Astrocyte (in vitro differentiated cells and primary cell): Measurements from ENCODE around the gene UBL4A. TPM values are rescaled to one million over a fixed set of nuclear protein-coding genes. Genes with fewer than 3 reads are reported as not detected.

Source experiments
- DNase-seq: peaks from one replicate; pipeline ENCODE4 v3.0.0-alpha.2; 2010; ENCODE audit warnings: low read depth
- FAIRE-seq: peaks from 2 replicates; lab custom pipeline; 2011; peaks lifted over from hg19 to GRCh38; lab: Jason Lieb, UNC
- H2AFZ ChIP-seq: 2 replicates; pipeline ENCODE4 v1.6.0; 2012; ENCODE audit warnings: low read depth, low read length, inconsistent platforms
- H3K27ac ChIP-seq: 2 replicates; pipeline ENCODE4 v1.5.1; 2011; ENCODE audit warnings: low read depth, low read length, inconsistent platforms
- H3K27me3 ChIP-seq: 2 replicates; pipeline ENCODE4 v1.6.0; 2011; ENCODE audit warnings: low read length, inconsistent platforms; ENCODE audit not compliant: insufficient read depth
- H3K36me3 ChIP-seq: 2 replicates; pipeline ENCODE4 v1.5.1; 2011; ENCODE audit warnings: low read length, inconsistent platforms; ENCODE audit not compliant: insufficient read depth
- H3K4me1 ChIP-seq: 2 replicates; pipeline ENCODE4 v1.5.1; 2011; ENCODE audit warnings: low read length, inconsistent platforms; ENCODE audit not compliant: insufficient read depth
- H3K4me2 ChIP-seq: 2 replicates; pipeline ENCODE4 v1.6.0; 2012; ENCODE audit warnings: low read length, inconsistent platforms
- H3K4me3 ChIP-seq: 2 replicates; pipeline ENCODE4 v1.5.1; 2011; ENCODE audit warnings: low read depth, mild to moderate bottlenecking, low read length, inconsistent platforms; ENCODE audit not compliant: insufficient read depth
- H3K79me2 ChIP-seq: 2 replicates; pipeline ENCODE4 v1.6.0; 2012; ENCODE audit warnings: mild to moderate bottlenecking, low read length, inconsistent platforms; ENCODE audit not compliant: insufficient read depth
- H3K9ac ChIP-seq: 2 replicates; pipeline ENCODE4 v1.6.0; 2012; ENCODE audit warnings: mild to moderate bottlenecking, low read length, inconsistent platforms
- H3K9me3 ChIP-seq: 2 replicates; pipeline ENCODE4 v1.5.1; 2012; ENCODE audit warnings: low read depth, mild to moderate bottlenecking, low read length, inconsistent platforms; ENCODE audit not compliant: insufficient read depth
- H4K20me1 ChIP-seq: 2 replicates; pipeline ENCODE4 v1.6.0; 2012; ENCODE audit warnings: low read length, inconsistent platforms; ENCODE audit not compliant: insufficient read depth
- H3K27ac Mint-ChIP-seq: one replicate; pipeline ENCODE4 v1.8.0; 2021; ENCODE audit warnings: mild to moderate bottlenecking, mixed read lengths; ENCODE audit not compliant: unreplicated experiment
- H3K27me3 Mint-ChIP-seq: one replicate; pipeline ENCODE4 v1.8.0; 2021; ENCODE audit warnings: low read depth, mixed read lengths; ENCODE audit not compliant: unreplicated experiment
- H3K36me3 Mint-ChIP-seq: one replicate; pipeline ENCODE4 v1.8.0; 2021; ENCODE audit warnings: low read depth, mixed read lengths; ENCODE audit not compliant: unreplicated experiment
- H3K4me1 Mint-ChIP-seq: one replicate; pipeline ENCODE4 v1.8.0; 2021; ENCODE audit warnings: low read depth, mixed read lengths; ENCODE audit not compliant: unreplicated experiment
- H3K4me3 Mint-ChIP-seq: one replicate; pipeline ENCODE4 v1.8.0; 2021; ENCODE audit warnings: mild to moderate bottlenecking, moderate library complexity, mixed read lengths; ENCODE audit not compliant: unreplicated experiment
- H3K9me3 Mint-ChIP-seq: one replicate; pipeline ENCODE4 v1.8.0; 2021; ENCODE audit warnings: mild to moderate bottlenecking, mixed read lengths; ENCODE audit not compliant: unreplicated experiment
- EZH2 ChIP-seq: IDR thresholded peaks from 2 replicates; pipeline ENCODE4 v1.6.1; 2012; ENCODE audit warnings: mild to moderate bottlenecking, low read length, inconsistent platforms; ENCODE audit not compliant: insufficient read depth
- total RNA-seq: library from RNA; stranded (reverse); gene quantifications from 2 replicates; pipeline ENCODE4 v1.2.1, GENCODE V29; 2021
- TF ChIP-seq, protein P1 (sequence below): IDR thresholded peaks from 2 replicates; pipeline ENCODE4 v1.5.1; 2011; ENCODE audit warnings: low read depth, mild to moderate bottlenecking, inconsistent platforms, low read length, moderate library complexity; ENCODE audit not compliant: insufficient read depth

UBL4A gene
- total RNA-seq, 1 donor from 2014 or later, result 25.8 TPM

DNA sequence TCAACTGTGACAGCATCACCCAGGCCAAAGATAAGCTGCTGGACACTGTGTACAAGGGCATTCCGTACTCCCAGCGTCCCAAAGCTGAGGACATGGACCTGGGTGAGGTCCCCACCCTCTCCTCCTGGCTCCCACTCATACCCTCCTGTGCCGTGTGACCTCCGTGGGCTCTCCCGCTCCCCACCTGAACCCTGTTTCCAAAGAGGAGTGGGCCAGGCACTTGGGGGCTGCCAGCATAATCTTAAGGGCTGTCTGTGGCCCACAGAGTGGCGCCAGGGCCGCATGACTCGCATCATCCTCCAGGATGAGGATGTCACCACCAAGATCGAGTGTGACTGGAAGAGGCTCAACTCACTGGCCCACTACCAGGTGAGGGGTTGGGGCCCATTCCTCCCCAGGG lies 17.3 kb downstream of the UBL4A start:
- Histone ChIP-seq H3K9me3 (no peaks in the 10 kb centered on the region), H3K9ac (no peak overlapping the region), H3K79me2 (no peaks in the 10 kb centered on the region), H3K27ac (no peak overlapping the region), H3K4me2 (no peak overlapping the region), H4K20me1 (peaks cover 7% of the 10 kb centered on the region), H3K27me3 (no peaks in the 10 kb centered on the region), H3K4me3 (no peak overlapping the region), H3K36me3 (peaks cover 2% of the 10 kb centered on the region), H3K4me1 (no peaks in the 10 kb centered on the region), H2AFZ (no peak overlapping the region)
- Mint-ChIP-seq H3K9me3 (no peaks in the 10 kb centered on the region), H3K27me3 (no peaks in the 10 kb centered on the region), H3K36me3 (no peaks in the 10 kb centered on the region), H3K27ac (no peak overlapping the region), H3K4me1 (no peaks in the 10 kb centered on the region), H3K4me3 (no peak overlapping the region)
- TF ChIP-seq EZH2, result no peak
- TF ChIP-seq, protein P1, sequence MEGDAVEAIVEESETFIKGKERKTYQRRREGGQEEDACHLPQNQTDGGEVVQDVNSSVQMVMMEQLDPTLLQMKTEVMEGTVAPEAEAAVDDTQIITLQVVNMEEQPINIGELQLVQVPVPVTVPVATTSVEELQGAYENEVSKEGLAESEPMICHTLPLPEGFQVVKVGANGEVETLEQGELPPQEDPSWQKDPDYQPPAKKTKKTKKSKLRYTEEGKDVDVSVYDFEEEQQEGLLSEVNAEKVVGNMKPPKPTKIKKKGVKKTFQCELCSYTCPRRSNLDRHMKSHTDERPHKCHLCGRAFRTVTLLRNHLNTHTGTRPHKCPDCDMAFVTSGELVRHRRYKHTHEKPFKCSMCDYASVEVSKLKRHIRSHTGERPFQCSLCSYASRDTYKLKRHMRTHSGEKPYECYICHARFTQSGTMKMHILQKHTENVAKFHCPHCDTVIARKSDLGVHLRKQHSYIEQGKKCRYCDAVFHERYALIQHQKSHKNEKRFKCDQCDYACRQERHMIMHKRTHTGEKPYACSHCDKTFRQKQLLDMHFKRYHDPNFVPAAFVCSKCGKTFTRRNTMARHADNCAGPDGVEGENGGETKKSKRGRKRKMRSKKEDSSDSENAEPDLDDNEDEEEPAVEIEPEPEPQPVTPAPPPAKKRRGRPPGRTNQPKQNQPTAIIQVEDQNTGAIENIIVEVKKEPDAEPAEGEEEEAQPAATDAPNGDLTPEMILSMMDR, result no peak
- DNase-seq, result no peak
- FAIRE-seq, result no peak

DNA sequence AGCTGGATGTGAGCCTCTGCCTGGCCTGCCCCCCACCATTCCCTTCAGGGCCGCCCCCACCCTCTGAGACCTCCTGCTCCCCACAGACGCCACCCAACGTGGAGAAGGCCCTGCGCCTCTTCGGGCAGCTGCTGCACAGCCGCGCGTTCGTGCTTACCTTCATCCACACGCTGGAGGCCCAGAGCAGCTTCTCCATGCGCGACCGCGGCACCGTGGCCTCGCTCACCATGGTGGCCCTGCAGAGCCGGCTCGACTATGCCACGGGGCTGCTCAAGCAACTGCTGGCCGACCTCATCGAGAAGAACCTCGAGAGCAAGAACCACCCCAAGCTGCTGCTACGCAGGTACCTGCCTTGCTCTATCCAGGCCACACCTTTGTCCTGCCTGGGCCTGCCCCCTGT lies 18.2 kb downstream of the UBL4A start:
- Histone ChIP-seq H3K36me3 (peaks cover 2% of the 10 kb centered on the region), H3K4me2 (no peak overlapping the region), H3K9ac (no peak overlapping the region), H2AFZ (no peak overlapping the region), H3K27ac (no peak overlapping the region), H3K4me3 (no peak overlapping the region), H3K79me2 (peaks cover under 1% of the 10 kb centered on the region), H4K20me1 (peaks cover 4% of the 10 kb centered on the region), H3K9me3 (no peaks in the 10 kb centered on the region), H3K27me3 (no peaks in the 10 kb centered on the region), H3K4me1 (no peaks in the 10 kb centered on the region)
- H3K9me3 Mint-ChIP-seq, result no peaks in the 10 kb centered on the region
- no peak for DNase-seq
- TF ChIP-seq, protein P1, result no peak
- TF ChIP-seq EZH2, result no peak
- no peaks in the 10 kb centered on the region for H3K36me3 Mint-ChIP-seq
- no peaks in the 10 kb centered on the region for H3K27me3 Mint-ChIP-seq
- H3K27ac Mint-ChIP-seq, result no peak overlapping the region
- H3K4me1 Mint-ChIP-seq, result no peaks in the 10 kb centered on the region
- no peak overlapping the region for H3K4me3 Mint-ChIP-seq
- no peak for FAIRE-seq

DNA sequence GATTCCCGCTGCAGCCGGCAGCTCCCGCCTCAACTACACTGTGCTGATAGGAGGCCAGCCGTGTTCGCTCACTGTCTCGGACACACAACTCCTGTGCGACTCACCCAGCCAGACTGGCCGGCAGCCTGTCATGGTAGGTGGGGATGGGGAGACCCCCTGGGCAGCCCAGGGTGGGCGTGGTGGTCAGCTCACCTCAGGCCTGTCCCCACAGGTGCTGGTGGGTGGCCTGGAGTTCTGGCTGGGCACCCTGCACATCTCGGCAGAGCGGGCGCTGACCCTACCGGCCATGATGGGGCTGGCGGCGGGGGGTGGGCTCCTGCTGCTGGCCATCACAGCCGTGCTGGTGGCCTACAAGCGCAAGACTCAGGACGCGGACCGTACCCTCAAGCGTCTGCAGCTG lies 18.9 kb downstream of the UBL4A start:
- Mint-ChIP-seq H3K4me3 (no peak overlapping the region), H3K27me3 (no peaks in the 10 kb centered on the region), H3K4me1 (no peaks in the 10 kb centered on the region), H3K27ac (no peak overlapping the region), H3K9me3 (no peaks in the 10 kb centered on the region), H3K36me3 (no peaks in the 10 kb centered on the region)
- no peak for FAIRE-seq
- Histone ChIP-seq H3K4me3 (no peak overlapping the region), H3K9ac (no peak overlapping the region), H3K36me3 (peaks cover 2% of the 10 kb centered on the region), H3K27me3 (no peaks in the 10 kb centered on the region), H3K27ac (no peak overlapping the region), H3K79me2 (peaks cover 7% of the 10 kb centered on the region), H4K20me1 (peaks cover 10% of the 10 kb centered on the region), H3K4me1 (no peaks in the 10 kb centered on the region), H2AFZ (no peak overlapping the region), H3K9me3 (no peaks in the 10 kb centered on the region), H3K4me2 (no peak overlapping the region)
- DNase-seq, result no peak
- TF ChIP-seq, protein P1, result no peak
- TF ChIP-seq EZH2, result no peak
